Measurements from ENCODE around the gene MAIP1.

MAIP1 gene

DNA sequence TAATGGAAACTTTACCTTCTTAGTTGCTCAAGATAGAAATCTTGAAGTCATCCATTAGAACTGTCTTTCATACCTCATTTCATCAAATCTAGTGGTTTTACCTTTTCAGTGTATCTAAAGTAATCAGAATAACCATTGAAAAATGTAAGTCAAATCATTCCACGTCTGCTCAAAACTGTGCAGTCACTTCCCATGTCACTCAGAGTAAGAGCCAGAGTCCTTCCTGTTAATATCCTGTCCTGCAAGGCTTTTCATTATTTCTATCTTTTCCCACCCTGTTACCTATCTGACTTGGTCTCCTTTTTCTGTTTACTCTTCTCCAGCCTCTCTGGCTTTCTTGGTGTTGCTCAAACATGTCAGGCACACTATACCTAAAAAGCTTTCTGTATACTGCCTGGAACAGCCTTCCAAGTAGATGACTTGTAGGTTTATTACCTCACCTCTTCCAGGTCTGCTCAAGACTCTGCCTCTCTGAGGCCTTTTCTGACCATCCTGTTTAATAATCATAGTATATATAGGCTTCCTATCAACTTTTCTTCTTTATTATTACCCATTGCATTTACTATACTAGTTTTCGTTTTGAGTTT, 40.9 kb upstream of the MAIP1 start:
- no peak for TF ChIP-seq ZFX (IDR thresholded peaks at IDR 0.05)
- TF ChIP-seq, protein P1, sequence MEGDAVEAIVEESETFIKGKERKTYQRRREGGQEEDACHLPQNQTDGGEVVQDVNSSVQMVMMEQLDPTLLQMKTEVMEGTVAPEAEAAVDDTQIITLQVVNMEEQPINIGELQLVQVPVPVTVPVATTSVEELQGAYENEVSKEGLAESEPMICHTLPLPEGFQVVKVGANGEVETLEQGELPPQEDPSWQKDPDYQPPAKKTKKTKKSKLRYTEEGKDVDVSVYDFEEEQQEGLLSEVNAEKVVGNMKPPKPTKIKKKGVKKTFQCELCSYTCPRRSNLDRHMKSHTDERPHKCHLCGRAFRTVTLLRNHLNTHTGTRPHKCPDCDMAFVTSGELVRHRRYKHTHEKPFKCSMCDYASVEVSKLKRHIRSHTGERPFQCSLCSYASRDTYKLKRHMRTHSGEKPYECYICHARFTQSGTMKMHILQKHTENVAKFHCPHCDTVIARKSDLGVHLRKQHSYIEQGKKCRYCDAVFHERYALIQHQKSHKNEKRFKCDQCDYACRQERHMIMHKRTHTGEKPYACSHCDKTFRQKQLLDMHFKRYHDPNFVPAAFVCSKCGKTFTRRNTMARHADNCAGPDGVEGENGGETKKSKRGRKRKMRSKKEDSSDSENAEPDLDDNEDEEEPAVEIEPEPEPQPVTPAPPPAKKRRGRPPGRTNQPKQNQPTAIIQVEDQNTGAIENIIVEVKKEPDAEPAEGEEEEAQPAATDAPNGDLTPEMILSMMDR (conservative IDR thresholded peaks at IDR 0.05): no peak
- no peak overlapping the region for H3K27ac ChIP-seq

- no peak overlapping the region for H3K27ac ChIP-seq
- no peak for TF ChIP-seq ZFX (IDR thresholded peaks at IDR 0.05)
Observed at GRCh38 chr2:199916980-199917379, 38.4 kb upstream of the MAIP1 start.

GRCh38 chr2:199922856-199923255, 32.5 kb upstream of the MAIP1 start:
- no peak for TF ChIP-seq ZFX (IDR thresholded peaks at IDR 0.05)
- TF ChIP-seq, protein P1 (conservative IDR thresholded peaks at IDR 0.05): no peak
- no peak overlapping the region for H3K27ac ChIP-seq

- no peak overlapping the region for H3K27ac ChIP-seq
- TF ChIP-seq ZFX (IDR thresholded peaks at IDR 0.05): no peak
- TF ChIP-seq, protein P1 (conservative IDR thresholded peaks at IDR 0.05): no peak
Observed at GRCh38 chr2:199923924-199924323, 31.5 kb upstream of the MAIP1 start.

GRCh38 chr2:199926806-199927205, 28.6 kb upstream of the MAIP1 start:
- TF ChIP-seq ZFX (IDR thresholded peaks at IDR 0.05): no peak
- TF ChIP-seq, protein P1 (conservative IDR thresholded peaks at IDR 0.05): no peak
- H3K27ac ChIP-seq: no peak overlapping the region

- TF ChIP-seq ZFX (IDR thresholded peaks at IDR 0.05): no peak
- TF ChIP-seq, protein P1 (conservative IDR thresholded peaks at IDR 0.05): no peak
- no peak overlapping the region for H3K27ac ChIP-seq
Observed at GRCh38 chr2:199928226-199928625, 27.2 kb upstream of the MAIP1 start.

DNA sequence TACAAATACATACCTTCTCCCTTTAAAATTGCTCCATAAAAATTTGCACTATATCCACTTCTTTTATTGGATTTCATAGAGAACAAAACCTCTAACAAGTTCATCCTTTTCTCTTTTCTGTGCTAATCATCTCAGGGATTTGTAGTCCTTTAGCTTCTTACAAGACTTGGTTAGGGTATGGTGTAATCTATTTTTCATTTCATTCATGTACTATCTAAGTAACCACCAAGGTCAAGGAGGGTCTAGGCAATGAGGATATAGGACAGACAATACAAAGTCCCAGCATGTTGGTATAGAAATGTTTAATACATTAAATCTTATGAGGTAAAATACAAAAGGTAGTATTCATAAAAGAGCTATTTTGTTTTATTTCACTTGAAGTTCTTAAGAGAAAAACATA, 26.8 kb upstream of the MAIP1 start:
- TF ChIP-seq ZFX (IDR thresholded peaks at IDR 0.05): no peak
- TF ChIP-seq, protein P1 (conservative IDR thresholded peaks at IDR 0.05): no peak
- no peak overlapping the region for H3K27ac ChIP-seq

DNA sequence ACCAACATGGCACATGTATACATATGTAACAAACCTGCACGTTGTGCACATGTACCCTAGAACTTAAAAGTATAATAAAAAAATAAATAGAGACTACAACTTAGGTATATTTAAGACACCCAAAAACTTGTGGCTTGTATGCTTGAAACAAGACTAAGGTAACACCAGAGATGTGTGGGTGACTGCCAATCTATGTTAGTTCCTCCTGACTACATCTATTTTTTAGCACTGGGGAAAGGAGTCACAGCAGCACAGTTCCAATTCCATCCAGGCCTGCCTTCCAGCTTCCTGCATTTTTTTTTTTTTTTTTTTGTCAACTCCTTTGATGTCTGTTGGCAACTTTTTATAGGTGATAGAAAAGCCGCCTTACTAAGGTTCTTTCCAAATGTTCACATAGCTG, 26.1 kb upstream of the MAIP1 start:
- no peak for TF ChIP-seq ZFX (IDR thresholded peaks at IDR 0.05)
- TF ChIP-seq, protein P1 (conservative IDR thresholded peaks at IDR 0.05): no peak
- H3K27ac ChIP-seq: no peak overlapping the region

All from C4-2B (cell line).